ENCODE measurements around the gene FAM83D. TPM values are rescaled to one million over a fixed set of nuclear protein-coding genes. Genes with fewer than 3 reads are reported as not detected.

FAM83D gene, protein sequence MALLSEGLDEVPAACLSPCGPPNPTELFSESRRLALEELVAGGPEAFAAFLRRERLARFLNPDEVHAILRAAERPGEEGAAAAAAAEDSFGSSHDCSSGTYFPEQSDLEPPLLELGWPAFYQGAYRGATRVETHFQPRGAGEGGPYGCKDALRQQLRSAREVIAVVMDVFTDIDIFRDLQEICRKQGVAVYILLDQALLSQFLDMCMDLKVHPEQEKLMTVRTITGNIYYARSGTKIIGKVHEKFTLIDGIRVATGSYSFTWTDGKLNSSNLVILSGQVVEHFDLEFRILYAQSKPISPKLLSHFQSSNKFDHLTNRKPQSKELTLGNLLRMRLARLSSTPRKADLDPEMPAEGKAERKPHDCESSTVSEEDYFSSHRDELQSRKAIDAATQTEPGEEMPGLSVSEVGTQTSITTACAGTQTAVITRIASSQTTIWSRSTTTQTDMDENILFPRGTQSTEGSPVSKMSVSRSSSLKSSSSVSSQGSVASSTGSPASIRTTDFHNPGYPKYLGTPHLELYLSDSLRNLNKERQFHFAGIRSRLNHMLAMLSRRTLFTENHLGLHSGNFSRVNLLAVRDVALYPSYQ
- 0.20 TPM for total RNA-seq
- long read RNA-seq, result 0 reads

- intact Hi-C loops (cut with micrococcal nuclease), result no loop called here
- ATAC-seq, result peak; percentile 98
Observed at GRCh38 chr20:38926142-38926933, at the start of gene FAM83D. TSS of gene FAM83D (plus strand) at chr20:38926417. CDS start at chr20:38926443, 26 bp downstream.

GRCh38 chr20:38877483-38877882, 48.7 kb upstream of the FAM83D start:
- no peak for ATAC-seq
- no peak for DNase-seq
- intact Hi-C loops (cut with micrococcal nuclease), result loop anchor here (10.0 kb wide), 1 partner anchor 53 kb away; no protein-coding TSS in a partner anchor

More at GRCh38 chr20:38926142-38926933, at the start of gene FAM83D:
- peak; percentile 95 for DNase-seq

DNA sequence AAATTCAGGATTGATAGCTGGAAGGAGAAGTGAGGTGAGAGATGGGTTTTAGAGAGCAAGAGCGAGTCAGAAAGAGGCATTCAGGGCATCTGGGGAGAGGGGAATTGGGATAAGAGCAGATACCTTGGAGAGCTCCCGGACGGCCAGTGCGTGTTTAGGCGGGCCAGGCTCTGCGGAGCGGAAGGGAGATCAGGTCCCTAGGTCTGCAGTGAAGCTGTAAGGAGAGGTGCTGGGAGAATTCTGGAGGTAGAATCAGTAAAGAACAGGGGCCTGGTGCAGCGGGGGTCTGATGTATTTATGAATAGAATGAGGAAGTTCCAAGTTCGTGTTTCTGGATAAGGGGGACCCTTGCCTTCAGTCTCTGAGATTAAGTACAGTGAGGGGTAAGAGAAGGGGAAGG, 47.4 kb upstream of the FAM83D start:
- intact Hi-C loops (cut with micrococcal nuclease), result loop anchor here (10.0 kb wide), 1 partner anchor 54 kb away; no protein-coding TSS in a partner anchor
- ATAC-seq (no peak), DNase-seq (no peak)

DNA sequence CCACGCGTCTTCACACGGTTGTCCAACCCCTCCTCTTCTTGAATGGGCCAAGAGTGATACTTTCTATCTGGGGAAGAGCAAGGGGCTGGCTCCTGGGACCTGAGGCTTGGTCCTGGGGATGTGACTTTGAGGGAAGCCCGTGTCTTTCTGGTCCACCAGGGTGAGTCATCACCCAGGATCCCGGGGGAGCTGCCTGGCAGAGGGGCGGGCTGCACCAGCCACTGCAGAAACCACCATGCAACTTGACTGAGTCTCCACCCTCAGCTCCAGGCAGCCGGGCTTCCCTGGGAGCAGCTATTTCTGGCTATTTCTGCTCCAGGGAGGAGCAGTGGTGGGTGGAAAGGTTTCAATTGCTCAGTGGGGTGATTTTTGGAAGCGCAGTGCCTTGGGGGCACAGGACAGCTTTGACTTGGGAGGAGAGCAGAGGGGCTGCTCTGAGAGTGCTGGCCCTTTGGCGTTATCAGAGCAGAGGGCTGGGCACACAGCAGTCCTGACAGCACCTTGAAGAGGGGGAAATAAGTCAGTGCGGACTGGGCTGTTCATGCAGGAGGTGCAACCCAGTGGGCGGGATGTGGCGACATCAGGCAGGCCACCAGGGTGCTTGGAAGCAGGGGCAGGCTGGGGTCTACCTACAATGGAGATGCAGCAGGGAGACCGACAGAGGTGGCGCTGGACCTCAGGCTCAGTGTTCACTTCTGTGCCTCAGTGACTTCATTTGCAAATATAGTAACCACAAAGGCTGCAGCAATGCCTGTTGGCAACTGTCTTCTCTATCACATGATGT, 45.1 kb upstream of the FAM83D start:
- ATAC-seq (no peak), DNase-seq (no peak)
- intact Hi-C loops (cut with micrococcal nuclease), result no loop called here

GRCh38 chr20:38881806-38882440, 44.3 kb upstream of the FAM83D start:
- ATAC-seq, result no peak
- intact Hi-C loops (cut with micrococcal nuclease), result no loop called here

GRCh38 chr20:38882600-38882999, 43.6 kb upstream of the FAM83D start:
- no peak for DNase-seq
- ATAC-seq, result no peak
- intact Hi-C loops (cut with micrococcal nuclease), result no loop called here

More at GRCh38 chr20:38881806-38882440, 44.3 kb upstream of the FAM83D start:
- no peak for DNase-seq

DNA sequence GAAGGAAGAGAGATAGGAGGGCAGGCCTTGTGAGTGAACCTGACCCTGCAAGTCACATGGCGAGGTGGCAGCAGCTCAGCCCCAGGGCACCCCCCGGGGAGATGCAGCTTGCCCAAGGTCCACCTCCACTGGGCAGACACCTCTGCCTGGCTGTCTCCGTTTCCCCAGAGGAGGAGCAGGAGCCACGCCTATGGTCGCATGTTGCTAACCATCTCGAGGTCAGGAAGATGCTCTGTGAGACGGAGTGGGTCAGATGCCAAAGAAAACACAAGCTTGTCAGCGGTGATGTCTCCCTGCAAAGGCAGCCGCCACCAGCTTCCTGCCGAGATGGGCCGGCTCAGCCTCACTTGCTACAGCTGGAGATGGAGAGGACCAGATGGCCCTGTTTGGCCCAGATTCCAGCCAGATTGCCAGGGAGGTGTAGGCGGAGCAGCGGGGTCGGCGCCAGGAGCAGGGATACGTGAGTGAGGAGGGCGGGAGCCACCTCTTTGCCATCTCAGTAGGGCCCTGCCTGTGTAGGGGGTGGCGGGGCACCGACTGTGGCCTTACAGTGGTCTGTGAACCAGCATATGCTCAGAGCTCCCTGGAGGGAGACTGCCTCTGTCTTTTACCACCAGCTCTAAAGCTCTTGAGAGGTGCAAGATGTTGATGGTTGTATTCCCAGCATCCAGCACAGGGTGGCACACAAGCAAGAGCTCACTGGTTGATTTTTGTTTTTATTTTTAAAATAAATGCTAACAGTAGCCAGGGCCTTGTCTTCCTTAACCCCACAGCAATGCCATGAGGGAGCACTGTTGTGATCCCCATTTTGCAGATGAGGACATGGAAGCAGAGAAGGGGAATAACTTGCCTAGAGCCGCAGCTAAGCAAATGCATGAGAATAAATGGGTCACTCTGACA, 42.9 kb upstream of the FAM83D start:
- DNase-seq, result peak; percentile 54
- peak; percentile 66 for ATAC-seq
- intact Hi-C loops (cut with micrococcal nuclease), result no loop called here

DNA sequence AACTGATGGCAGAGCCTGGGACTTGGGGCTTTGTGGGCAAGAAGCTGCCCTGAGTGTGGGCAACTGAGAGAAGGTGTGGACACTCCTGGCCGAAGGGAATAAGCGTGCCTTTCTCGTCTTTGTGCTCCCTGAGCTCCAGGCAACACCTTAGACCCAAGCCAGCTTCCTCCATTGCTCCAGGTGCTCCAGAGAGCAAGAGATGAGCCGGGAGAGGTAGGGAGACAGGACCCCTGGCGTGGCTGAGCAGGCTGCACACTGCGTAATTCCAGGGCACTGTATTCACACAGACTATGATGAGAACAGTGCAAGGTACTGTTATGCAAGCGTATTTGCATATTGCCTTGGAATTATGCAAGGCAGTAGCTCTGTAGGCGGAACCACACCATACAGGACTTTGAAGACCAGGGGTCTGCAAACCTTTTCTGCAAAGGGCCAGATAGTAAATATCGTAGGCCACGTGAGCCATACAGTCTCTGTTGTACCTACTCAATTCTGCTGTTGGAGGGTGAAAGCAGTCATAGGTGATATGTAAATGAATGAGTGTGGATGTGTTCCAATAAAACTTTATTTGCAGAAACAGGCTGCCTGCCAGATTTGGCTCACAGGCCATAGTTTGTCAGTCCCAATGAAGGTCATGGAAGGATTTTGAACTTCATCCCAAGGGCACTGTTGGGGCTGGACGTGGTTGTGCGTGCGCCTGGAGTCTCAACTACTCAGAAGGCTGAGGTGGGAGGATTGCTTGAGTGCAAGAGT, 42.1 kb upstream of the FAM83D start:
- ATAC-seq (no peak), DNase-seq (no peak)
- intact Hi-C loops (cut with micrococcal nuclease), result no loop called here

DNA sequence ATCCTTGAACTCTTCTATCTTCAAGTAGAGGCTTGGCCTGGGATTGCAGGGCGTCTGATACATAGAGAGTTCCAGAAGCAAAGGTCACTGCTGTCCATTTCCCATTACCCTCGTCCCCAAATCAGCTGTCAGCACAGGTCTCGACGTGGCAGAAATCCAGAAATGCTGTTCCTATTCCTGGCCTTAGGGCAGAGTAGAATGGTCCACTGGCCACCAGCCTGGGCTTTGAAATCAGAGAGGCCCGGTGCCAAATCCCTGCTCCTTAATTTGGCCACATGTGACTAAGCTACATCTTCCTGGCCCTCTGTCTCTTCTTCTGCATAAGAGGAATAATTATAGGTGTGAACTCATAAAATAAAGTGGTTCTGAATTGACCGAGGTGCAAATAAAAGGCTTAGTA, 40.9 kb upstream of the FAM83D start:
- intact Hi-C loops (cut with micrococcal nuclease), result no loop called here
- no peak for ATAC-seq
- no peak for DNase-seq

DNA sequence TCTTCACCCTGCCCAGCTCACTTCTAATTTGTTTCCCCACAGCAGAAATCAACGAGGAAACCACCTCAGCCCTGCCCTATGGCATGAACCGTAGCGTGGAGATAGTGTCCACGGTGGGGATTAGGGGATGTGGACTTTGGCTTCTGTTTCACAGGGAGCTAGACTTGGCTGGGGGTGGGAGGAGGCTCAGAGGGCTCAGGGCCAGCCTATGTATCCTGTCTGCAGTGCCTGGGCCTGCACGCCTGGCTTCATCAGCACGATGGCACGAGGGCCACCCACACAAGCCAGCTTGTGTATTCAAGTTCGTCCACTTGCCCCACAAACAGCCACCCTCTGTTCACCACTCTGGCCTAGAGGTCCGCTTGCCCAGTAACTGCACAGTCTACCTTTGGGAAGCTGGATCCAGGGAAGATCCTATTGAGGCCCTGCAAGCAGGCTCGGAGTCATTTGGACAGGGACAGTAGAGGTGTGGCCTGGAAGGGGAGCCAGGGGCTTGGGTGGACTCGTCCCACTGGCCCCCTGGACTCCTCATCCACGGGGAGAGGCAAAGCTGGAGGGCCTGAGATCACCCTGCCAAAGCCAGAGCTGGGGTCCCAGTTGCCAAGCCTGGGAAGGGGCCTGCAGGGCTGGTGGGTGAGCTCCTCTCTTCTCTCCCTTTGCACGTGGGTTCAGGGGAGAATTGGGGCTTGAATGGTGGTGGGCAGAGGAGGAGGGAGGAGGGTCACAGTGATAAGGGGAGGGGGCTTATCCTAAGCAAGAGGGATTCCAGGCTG, 38.0 kb upstream of the FAM83D start:
- intact Hi-C loops (cut with micrococcal nuclease), result no loop called here
- ATAC-seq (no peak), DNase-seq (no peak)

DNA sequence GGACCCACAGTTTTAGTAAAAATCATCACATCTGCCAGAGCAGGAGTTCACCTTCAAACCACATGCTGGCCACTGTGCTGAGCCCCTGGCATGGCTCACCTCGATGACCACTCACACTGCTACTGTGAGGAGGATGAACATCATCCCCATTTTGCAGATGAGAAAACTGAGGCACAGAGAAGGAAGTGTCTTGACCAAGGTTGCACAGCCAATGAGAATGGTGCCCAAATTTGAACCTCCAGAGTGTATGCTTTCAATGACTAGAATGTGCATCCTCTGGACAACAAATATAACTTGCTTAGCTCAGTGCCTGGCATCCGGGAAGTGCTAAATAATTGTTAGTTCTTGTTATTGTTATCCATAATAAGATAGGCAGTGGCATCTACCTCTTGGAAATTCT, 37.2 kb upstream of the FAM83D start:
- intact Hi-C loops (cut with micrococcal nuclease), result no loop called here
- DNase-seq (no peak), ATAC-seq (no peak)

DNA sequence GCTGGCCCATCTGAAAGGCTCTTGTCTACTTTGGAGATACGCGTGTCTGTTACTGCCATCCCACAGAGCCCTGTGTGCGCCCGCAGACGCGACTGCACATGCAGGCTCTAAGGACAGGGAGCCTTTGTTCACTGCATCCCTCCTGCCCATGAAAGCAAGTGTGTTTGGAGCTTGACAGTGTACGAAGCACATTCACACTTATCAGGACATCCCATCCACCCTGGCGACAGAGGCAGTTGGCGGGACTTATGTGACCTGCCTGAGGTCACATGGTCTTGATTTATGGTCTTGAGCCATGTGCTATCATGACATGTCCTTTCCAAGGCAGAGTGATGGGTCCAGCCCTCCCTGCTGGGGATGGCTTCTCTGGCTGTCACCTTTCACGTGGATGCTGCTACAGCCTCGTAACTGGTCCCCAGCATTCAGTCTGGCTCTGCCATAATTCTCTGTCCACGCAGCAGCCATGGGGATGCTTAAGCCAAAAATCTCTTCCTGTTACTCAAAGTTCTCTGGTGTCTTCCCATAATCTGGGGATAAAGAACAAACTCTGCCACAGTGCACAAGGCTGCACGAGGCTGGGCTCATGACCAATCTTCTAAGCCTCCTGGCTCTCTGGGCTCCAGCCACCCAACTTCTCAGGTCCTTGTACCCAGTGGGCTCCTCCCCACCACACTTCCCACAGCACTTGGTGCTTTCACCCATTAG, 36.3 kb upstream of the FAM83D start:
- no peak for DNase-seq
- ATAC-seq, result no peak
- intact Hi-C loops (cut with micrococcal nuclease), result no loop called here

DNA sequence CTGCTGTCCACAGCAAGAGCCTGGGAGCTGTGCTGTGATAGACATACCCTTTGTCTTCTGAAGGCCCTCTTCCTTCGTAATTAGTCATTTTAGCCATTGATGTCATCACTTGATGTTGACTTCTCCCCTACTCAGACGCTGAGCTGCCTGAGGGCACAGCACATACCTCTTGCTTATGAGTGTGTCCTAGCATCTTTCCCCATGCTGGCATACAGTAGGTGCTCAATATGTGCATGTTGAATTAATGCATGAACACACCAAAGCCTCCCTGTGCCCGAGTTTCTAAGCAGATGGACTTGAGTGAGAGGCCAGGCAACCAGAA, 35.8 kb upstream of the FAM83D start:
- ATAC-seq (no peak), DNase-seq (no peak)
- intact Hi-C loops (cut with micrococcal nuclease), result no loop called here

- ATAC-seq (no peak), DNase-seq (no peak)
- intact Hi-C loops (cut with micrococcal nuclease), result no loop called here
Observed at GRCh38 chr20:38892091-38892981, 33.9 kb upstream of the FAM83D start.

DNA sequence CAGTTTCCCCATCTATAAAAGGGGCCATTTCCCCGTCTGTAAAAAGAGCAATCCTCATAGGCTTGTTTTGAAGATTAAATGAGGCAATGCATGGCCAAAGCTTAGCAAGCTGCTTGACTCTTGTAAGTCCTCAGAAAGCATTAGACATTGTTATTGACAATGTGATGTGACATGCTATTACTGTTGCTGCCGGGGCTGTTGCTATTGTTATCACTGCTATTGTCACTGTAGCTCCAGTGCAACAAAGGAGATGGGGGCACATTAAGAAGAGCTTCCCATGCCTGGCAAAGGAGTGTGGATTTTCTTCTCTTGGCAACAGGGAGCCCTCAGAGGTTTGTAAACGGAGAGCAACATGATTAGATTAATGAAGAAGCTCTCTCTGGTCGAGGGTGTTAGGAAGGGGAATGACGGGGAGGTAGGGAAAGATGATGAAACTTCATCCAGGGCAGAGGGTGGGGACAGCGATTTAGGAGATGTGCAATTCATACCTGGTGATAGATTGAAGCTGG, 33.1 kb upstream of the FAM83D start:
- no peak for DNase-seq
- intact Hi-C loops (cut with micrococcal nuclease), result no loop called here
- ATAC-seq, result no peak

Data from left ventricle myocardium superior (tissue), 1 donor.